Measurements from ENCODE around the gene EXOC6B.

EXOC6B gene

DNA sequence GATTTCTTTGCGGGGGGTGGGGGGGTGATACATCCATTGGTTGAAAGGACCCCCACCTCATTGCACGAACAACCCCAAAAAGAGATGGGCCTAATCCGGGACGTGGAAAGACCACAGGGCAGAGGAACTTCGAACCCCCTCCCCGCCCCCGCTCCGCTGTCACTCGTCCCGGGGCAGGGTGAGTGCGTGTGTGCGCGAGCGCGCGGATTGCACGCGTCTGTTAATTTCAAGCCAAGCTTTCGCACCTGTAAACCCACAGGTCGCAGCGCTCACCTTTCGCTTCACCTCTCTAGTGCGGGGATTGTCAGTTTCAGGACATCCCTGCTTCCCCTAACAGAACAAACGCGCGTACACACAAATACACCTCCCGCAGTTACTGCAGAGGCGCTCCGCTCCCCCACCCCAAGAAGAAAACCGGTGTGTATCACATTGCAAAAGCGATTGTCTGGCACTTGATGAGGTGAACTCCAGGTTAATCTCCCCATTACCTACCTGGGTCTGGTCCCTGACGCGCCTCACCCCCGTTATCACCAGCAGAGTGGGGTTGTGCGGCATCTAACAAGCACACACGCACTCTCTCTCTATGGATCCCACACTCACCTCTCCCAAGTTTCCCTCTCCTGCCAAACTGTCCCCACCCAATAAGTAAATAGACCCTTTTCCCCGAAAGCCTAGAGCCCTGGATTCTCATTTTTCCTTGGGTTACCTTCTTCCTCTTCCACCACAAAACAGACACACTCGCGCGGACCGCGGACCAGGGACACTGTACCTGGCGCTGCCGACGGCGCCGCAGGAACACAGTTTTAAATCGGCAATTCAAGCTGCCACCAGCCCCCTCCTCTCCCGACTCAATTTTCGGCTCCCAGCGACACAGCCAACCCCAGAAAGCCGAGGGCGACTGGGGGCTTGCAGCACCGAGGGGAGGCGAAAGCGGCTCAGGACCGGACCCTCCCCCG, 679.2 kb downstream of the EXOC6B start:
- CTCF ChIA-PET, result interaction anchor here (1.5 kb wide), 1 partner anchor 223 kb away, joined by 6 read pairs; no protein-coding TSS in a partner anchor
- POLR2A ChIA-PET (ENCODE audit: low non-redundant PET), result no interaction called here
- DNase-seq (ENCODE audit: low spot score), result no peak
- TF ChIP-seq CTCF (conservative IDR thresholded peaks at IDR 0.05; ENCODE audit: low read depth), result no peak
- no peak overlapping the region for H3K27ac ChIP-seq

GRCh38 chr2:72145658-72146329, 680.0 kb downstream of the EXOC6B start:
- CTCF ChIA-PET, result interaction anchor here (0.6 kb wide), 1 partner anchor 328 kb away, joined by 3 read pairs; no protein-coding TSS in a partner anchor
- no peak for DNase-seq (ENCODE audit: low spot score)
- no peak for TF ChIP-seq CTCF (conservative IDR thresholded peaks at IDR 0.05; ENCODE audit: low read depth)
- peak overlapping the region; percentile 83 for H3K27ac ChIP-seq
- POLR2A ChIA-PET (ENCODE audit: low non-redundant PET), result no interaction called here

DNA sequence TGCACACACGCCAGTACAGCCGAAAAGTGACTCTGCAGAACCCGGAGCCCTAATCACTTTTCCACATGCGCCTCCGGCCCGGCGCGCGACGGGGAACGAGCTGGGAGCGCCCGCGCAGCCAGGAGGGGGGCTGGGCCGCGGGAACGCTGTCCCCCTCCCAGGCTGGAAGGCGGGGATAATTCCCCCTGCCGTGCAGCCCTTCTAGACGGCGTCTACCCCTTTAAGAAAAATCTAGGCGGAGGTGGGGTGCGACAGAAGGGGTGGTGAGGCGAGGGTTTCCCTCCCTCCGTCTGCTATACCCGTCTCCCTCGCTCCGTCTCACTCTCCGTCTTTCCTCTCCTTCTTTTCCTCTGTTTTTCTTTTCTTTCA, 680.6 kb downstream of the EXOC6B start:
- CTCF ChIA-PET, result interaction anchor here (0.6 kb wide), 1 partner anchor 328 kb away, joined by 3 read pairs; no protein-coding TSS in a partner anchor
- POLR2A ChIA-PET (ENCODE audit: low non-redundant PET), result no interaction called here
- TF ChIP-seq CTCF (conservative IDR thresholded peaks at IDR 0.05; ENCODE audit: low read depth), result no peak
- peak overlapping the region; percentile 83 for H3K27ac ChIP-seq
- peak; percentile 87 for DNase-seq (ENCODE audit: low spot score)

- ChIA-PET CTCF (no interaction called here), POLR2A (ENCODE audit: low non-redundant PET) (no interaction called here)
- H3K27ac ChIP-seq, result peak overlapping the region; percentile 83
- no peak for TF ChIP-seq CTCF (conservative IDR thresholded peaks at IDR 0.05; ENCODE audit: low read depth)
- DNase-seq (ENCODE audit: low spot score), result peak; percentile 93
Observed at GRCh38 chr2:72144632-72145288, 681.1 kb downstream of the EXOC6B start.

GRCh38 chr2:72144274-72144631, 681.6 kb downstream of the EXOC6B start:
- ChIA-PET CTCF (no interaction called here), POLR2A (ENCODE audit: low non-redundant PET) (no interaction called here)
- peak overlapping the region; percentile 83 for H3K27ac ChIP-seq
- DNase-seq (ENCODE audit: low spot score), result no peak
- TF ChIP-seq CTCF (conservative IDR thresholded peaks at IDR 0.05; ENCODE audit: low read depth), result no peak
